Measurements from ENCODE around the gene MED7.

DNA sequence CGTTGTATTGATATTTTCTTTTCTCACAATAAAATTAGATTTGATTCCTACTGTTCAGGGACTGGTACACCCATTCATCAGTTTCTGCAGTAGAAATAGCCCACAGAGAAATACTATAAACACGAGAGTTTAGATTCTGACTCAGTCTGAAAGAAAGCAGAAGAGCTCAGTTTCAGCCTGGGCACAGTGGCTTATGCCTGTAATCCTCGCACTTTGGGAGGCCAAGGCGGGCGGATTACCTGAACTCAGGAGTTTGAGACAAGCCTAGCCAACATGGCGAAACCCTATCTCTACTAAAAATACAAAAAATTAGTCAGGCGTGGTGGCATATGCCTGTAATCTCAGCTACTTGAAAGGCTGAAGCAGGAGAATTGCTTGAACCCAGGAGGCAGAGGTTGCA is 46.6 kb upstream of the MED7 start:
- TF ChIP-seq CTCF (conservative IDR thresholded peaks at IDR 0.05 in 1 of 2, IDR thresholded peaks at IDR 0.05 in 1 of 2; ENCODE audit: extremely low read depth in 1 of 2, insufficient read depth in 1 of 2, low read depth in 1 of 2, low read length in 2 of 2) (no peak), EZH2 (IDR thresholded peaks at IDR 0.05; ENCODE audit: borderline replicate concordance, low read length) (no peak)

All from mammary epithelial cell (primary cell).